GM12875 (cell line): ENCODE results near the gene ZNF609.

ENCODE experiments used
- H3K4me3 ChIP-seq: one replicate; pipeline ENCODE4 v1.5.1; 2011; ENCODE audit warnings: low read depth, low read length, control low read depth
- TF ChIP-seq, protein P1 (sequence below): IDR thresholded peaks from 2 replicates; pipeline ENCODE4 v1.5.1; 2011; ENCODE audit warnings: low read depth, mild to moderate bottlenecking, control low read depth, inconsistent platforms, low read length, moderate library complexity, borderline replicate concordance; ENCODE audit not compliant: insufficient read depth

The ZNF609 gene

DNA sequence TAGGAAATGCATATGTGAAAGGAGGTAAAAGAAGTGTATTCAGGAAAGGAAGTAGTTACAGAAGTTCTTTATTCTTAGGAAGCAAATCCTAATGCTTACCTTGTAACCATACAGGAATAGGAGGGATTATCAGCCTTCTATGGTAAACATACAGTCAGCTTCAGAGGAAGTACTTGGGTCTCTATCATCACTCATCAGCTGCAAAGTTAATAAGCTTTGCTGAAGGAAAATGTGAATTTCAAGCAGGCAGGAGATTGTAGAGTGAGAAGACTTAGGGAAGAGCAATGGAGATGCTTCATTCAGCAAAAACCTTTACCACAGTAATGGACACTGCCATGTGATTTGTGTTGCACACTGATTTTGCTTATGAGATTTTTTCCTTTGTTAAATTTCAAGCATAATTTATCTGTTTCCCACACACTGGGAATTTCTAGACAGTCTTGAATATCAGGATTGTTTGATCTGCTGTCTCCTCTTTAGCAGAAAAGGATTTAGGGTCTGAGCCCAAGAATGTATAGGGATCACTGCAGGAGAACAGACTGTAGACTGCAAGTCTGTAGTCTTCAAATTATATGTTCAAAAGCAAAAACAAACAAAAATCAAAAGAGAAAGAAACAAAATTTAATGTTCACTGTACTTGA is 150.8 kb downstream of the ZNF609 start:
- TF ChIP-seq, protein P1, sequence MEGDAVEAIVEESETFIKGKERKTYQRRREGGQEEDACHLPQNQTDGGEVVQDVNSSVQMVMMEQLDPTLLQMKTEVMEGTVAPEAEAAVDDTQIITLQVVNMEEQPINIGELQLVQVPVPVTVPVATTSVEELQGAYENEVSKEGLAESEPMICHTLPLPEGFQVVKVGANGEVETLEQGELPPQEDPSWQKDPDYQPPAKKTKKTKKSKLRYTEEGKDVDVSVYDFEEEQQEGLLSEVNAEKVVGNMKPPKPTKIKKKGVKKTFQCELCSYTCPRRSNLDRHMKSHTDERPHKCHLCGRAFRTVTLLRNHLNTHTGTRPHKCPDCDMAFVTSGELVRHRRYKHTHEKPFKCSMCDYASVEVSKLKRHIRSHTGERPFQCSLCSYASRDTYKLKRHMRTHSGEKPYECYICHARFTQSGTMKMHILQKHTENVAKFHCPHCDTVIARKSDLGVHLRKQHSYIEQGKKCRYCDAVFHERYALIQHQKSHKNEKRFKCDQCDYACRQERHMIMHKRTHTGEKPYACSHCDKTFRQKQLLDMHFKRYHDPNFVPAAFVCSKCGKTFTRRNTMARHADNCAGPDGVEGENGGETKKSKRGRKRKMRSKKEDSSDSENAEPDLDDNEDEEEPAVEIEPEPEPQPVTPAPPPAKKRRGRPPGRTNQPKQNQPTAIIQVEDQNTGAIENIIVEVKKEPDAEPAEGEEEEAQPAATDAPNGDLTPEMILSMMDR: no peak
- no peak overlapping the region for H3K4me3 ChIP-seq

DNA sequence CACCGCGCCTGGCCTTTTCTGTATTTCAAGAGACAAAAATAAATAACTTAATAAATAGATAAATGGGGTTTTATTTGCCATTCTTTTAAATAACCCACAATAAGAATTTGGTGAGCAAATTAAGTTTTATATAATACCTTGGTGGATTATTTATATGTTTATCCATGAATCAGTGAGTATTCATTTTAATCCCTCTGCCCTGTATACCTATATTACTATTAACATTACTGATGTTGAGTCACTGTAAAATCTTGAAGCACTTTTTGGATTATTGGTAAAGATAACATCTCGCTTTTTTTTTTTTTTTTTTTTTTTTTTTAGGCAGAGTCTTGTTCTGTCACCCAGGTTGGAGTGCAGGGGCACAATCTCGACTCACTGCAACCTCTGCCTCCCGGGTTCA is 154.1 kb downstream of the ZNF609 start:
- TF ChIP-seq, protein P1: no peak
- no peak overlapping the region for H3K4me3 ChIP-seq

DNA sequence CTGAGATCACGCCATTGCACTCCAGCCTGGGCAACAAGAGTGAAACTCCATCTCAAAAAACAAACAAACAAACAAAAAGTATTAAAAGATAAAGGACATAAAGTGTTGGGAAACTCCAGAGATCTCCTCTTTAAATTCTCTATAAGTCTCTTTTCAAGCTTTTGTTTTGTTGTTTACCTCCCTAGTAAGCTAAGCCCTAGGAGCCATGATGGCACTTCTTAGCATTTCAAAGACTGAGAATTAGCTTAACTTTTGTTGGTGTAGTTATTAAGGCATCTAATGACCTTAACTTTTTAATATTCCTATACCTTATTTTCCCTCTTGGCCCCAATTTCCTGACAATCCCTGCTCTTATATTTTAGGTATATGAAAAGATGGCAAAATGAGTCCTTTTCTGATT is 157.3 kb downstream of the ZNF609 start:
- no peak overlapping the region for H3K4me3 ChIP-seq
- TF ChIP-seq, protein P1: no peak

DNA sequence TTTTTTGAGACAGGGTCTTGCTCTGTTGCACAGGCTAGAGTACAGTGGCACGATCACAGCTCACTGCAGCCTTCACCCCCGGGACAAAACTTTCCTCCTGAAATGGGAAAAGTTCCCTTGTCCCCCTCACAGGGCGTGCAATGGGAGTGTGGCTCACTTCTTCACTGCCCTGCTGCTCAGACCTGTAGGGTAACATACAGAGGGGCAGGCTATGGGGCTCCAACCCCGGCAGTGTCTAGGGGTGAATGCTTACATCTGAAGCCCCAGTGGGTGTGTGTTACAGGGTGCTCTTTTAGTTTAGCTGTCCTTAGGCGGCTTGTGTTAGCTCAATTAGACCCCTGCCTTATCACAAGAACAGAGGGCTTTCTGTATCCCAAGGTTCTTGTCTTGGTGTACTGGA is 157.8 kb downstream of the ZNF609 start:
- H3K4me3 ChIP-seq: no peak overlapping the region
- TF ChIP-seq, protein P1: no peak

DNA sequence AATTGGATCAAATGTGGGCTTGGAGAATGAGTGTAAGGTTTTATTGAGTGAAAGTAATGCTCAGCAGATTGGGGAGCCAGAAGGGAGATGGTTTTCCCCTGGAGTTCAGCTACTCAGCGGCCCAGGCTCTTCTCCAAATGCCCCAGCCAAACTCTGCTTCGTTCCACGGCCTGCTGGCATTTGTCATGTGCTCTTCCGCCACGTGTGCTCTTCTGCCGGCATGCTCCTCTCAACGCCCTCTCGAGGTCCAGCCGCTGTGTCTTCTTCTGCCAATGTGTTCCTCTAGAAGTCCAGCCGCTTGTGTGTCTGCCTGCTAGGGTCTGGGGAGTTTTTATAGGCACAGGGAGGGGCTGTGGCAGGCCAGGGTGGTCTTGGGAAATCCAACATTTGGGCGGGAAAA is 158.2 kb downstream of the ZNF609 start:
- TF ChIP-seq, protein P1: no peak
- no peak overlapping the region for H3K4me3 ChIP-seq

DNA sequence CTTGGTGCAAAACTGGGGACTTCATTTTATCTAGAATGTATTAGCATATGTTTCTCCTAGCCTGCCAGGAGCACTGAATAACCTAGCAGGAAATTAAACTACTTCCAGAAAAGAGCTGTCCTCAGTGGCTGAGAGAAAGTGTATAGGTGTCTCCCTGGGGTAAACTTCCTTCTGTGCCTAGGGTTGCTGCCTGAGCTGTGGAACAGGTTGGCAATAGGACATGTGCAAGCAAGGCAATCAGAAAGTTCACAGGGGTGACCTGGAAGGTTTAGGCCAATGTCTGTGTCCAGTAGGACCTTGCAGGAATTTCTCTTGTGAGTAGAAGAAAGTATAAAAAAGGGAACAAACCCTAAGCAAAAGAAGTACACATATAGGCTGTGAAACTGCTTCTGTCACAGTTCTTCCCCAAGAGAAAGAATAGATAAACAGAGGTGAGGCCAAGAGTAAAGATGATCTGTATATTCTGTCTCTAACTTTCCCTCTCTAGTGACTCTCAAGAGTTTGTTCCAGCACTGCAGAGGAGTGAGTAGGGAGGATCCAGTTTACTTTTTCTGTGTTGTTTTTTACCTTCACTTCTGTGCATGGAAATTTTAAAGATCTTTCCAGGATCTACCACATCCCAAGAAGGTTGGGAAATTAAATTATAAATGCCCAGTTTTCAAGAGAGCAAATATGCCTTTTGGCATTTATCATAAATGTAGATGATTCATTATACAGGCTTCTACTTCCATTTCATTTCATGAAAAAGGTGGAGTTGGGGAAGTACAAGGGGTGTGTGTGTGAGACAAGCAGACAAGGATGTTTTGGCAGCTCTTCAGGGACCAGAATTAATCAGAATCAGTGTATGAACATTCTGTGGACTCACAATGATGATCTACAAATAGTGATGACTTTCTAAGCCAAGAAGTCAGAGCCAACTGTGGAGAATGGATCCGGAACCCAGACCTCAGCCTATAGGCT is 159.8 kb downstream of the ZNF609 start:
- no peak overlapping the region for H3K4me3 ChIP-seq

More for the DNA sequence above, 159.8 kb downstream of the ZNF609 start:
- TF ChIP-seq, protein P1: no peak
